GM21737 (cell line): ENCODE results near the gene CLCN4.

ENCODE experiments used
- ATAC-seq: cut with Tn5 transposase; IDR thresholded peaks from one replicate; pipeline ENCODE4 v1.9.1; 2021; ENCODE audit warnings: mild to moderate bottlenecking, moderate library complexity; ENCODE audit not compliant: unreplicated experiment

The CLCN4 gene

GRCh38 chrX:10190367-10190766 lies 33.6 kb downstream of the CLCN4 start:
- ATAC-seq: no peak

GRCh38 chrX:10193587-10193986 lies 36.8 kb downstream of the CLCN4 start:
- no peak for ATAC-seq

- no peak for ATAC-seq
Measured at GRCh38 chrX:10195425-10195824, 38.6 kb downstream of the CLCN4 start.

- no peak for ATAC-seq
Measured at GRCh38 chrX:10195947-10196346, 39.2 kb downstream of the CLCN4 start.

GRCh38 chrX:10197279-10198210 lies 40.8 kb downstream of the CLCN4 start:
- ATAC-seq: no peak

- ATAC-seq: no peak
Measured at GRCh38 chrX:10198254-10198653, 41.5 kb downstream of the CLCN4 start.

GRCh38 chrX:10199212-10199611 lies 42.4 kb downstream of the CLCN4 start:
- no peak for ATAC-seq

GRCh38 chrX:10203617-10204016 lies 46.8 kb downstream of the CLCN4 start:
- ATAC-seq: no peak

- no peak for ATAC-seq
Measured at GRCh38 chrX:10206317-10206716, 49.5 kb downstream of the CLCN4 start.

- ATAC-seq: no peak
Measured at GRCh38 chrX:10208281-10208856, 51.6 kb downstream of the CLCN4 start.

GRCh38 chrX:10208953-10209352 lies 52.2 kb downstream of the CLCN4 start:
- ATAC-seq: no peak

GRCh38 chrX:10212395-10212794 lies 55.6 kb downstream of the CLCN4 start:
- ATAC-seq: no peak

- ATAC-seq: no peak
Measured at GRCh38 chrX:10213716-10214115, 56.9 kb downstream of the CLCN4 start.

- no peak for ATAC-seq
Measured at GRCh38 chrX:10216208-10216607, 59.4 kb downstream of the CLCN4 start.

- no peak for ATAC-seq
Measured at GRCh38 chrX:10217198-10217597, 60.4 kb downstream of the CLCN4 start.

- ATAC-seq: no peak
Measured at GRCh38 chrX:10221651-10222050, 64.9 kb downstream of the CLCN4 start.

GRCh38 chrX:10223276-10223675 lies 66.5 kb downstream of the CLCN4 start:
- no peak for ATAC-seq

GRCh38 chrX:10223781-10224180 lies 67.0 kb downstream of the CLCN4 start:
- no peak for ATAC-seq

- ATAC-seq: no peak
Measured at GRCh38 chrX:10230222-10230621, 73.4 kb downstream of the CLCN4 start.

GRCh38 chrX:10231461-10231860 lies 74.7 kb downstream of the CLCN4 start:
- no peak for ATAC-seq

- no peak for ATAC-seq
Measured at GRCh38 chrX:10233173-10233572, 76.4 kb downstream of the CLCN4 start.

GRCh38 chrX:10233696-10234095 lies 76.9 kb downstream of the CLCN4 start:
- no peak for ATAC-seq
